Psoas muscle (tissue), 8 donors: ENCODE results near the gene PPP1R12A. TPM values are rescaled to one million over a fixed set of nuclear protein-coding genes. Genes with fewer than 3 reads are reported as not detected.

Experiments
- ATAC-seq, 4 donors: fragments of 200-7000 bp; cut with Tn5 transposase; one replicate each; pipeline ENCODE4 v1.9.1; 2020; ENCODE audit warnings: moderate library complexity in 3 of 4, mild to moderate bottlenecking in 2 of 4
- DNase-seq, 2 donors: peaks; one replicate each; pipeline ENCODE4 v3.0.0-alpha.2; 2020
- H3K27ac ChIP-seq: fragments of 200-600 bp; one replicate; pipeline ENCODE4 v1.8.0; 2022
- H3K27me3 ChIP-seq, 3 donors: fragments of 200-600 bp in 1 of 3; one replicate each; pipeline versions ENCODE4 v1.6.1 to v1.8.0; 2013 to 2022; ENCODE audit warnings: low read length in 2 of 3, mild to moderate bottlenecking in 2 of 3, moderate library complexity in 1 of 3; ENCODE audit not compliant: insufficient read depth in 3 of 3
- H3K36me3 ChIP-seq, 2 donors: fragments of 200-600 bp in 1 of 2; one replicate each; pipeline versions ENCODE4 v1.6.1 to v1.8.0; 2013 to 2022; ENCODE audit warnings: low read depth in 1 of 2, mild to moderate bottlenecking in 1 of 2, moderate library complexity in 1 of 2; ENCODE audit not compliant: insufficient read depth in 1 of 2
- H3K4me1 ChIP-seq: fragments of 200-600 bp; one replicate; pipeline ENCODE4 v1.8.0; 2022
- H3K4me3 ChIP-seq: fragments of 200-600 bp; one replicate; pipeline ENCODE4 v1.8.0; 2022; ENCODE audit warnings: mild to moderate bottlenecking
- H3K9me3 ChIP-seq: fragments of 200-600 bp; one replicate; pipeline ENCODE4 v1.8.0; 2022
- CTCF ChIP-seq: fragments of 200-600 bp; IDR thresholded peaks from one replicate; pipeline ENCODE4 v1.8.0; 2022; ENCODE audit warnings: antibody characterized with exemption
- WGBS, 3 donors: extraction: QIAGEN DNeasy Blood & Tissue Kit; methylation state at CpG; one replicate each; pipeline versions ENCODE4 v1.1.6 to v1.1.7; 2013; 5-methylcytosine and 5-hydroxymethylcytosine counted together
- intact Hi-C, 2 donors: fragments of 100-400 bp; cut with DNase I; formaldehyde crosslinking; loops; one replicate each; pipeline versions ENCODE4 v1.11.0 to v1.14.2; 2022
- polyA plus RNA-seq, 3 donors: library from polyadenylated mRNA; stranded (reverse); fragments of 200-250 nt; gene quantifications; one replicate each; pipeline ENCODE4 v1.2.3, GENCODE V29; 2013
- total RNA-seq, 4 donors: library from RNA; stranded (reverse); fragmentation: NEBNext Ultra II Directional in 2 of 4; extraction: Animal tissue kit (Norgen Biotek cat#: 25700) in 2 of 4; gene quantifications; one replicate each; pipeline versions ENCODE4 v1.2.1 to v1.2.4, GENCODE V29; 2021 to 2023
- donor health status: healthy with polysubstance abuse.
- donor health status: DM: no; HTN: no; CAD: no; lungs with moderate emphysema.
- donor health status: Bipolar disorder and iron deficiency.
- donor health status: healthy.
- donor health status: DM: yes; HTN: yes; CAD: no.
- donor health status: DM: no; HTN: no; CAD: no.
- donor health status: DM: no; HTN: no; CAD: no.
- donor health status: DM: yes; HTN: yes; CAD: no.

Gene PPP1R12A
- total and polyA plus RNA-seq, 7 donors: 9.5 to 51.2 (median 37.8) TPM

- intact Hi-C loops: loop anchor here (2.0 to 10.0 kb wide), 3 partner anchors 46 to 253 kb away; no protein-coding TSS in a partner anchor
- 0 to 1% (median 0%) methylated on average over 15 of the region's 15 CpGs for WGBS, 3 donors
- H3K36me3 ChIP-seq: no peaks in the 10 kb centered on the region
- DNase-seq (no peak), ATAC-seq (no peak)
- no peaks in the 10 kb centered on the region for H3K9me3 ChIP-seq
- peak overlapping the region; percentile 89 for H3K27ac ChIP-seq
- peak overlapping the region; percentile 92 for H3K4me3 ChIP-seq
- no peak for TF ChIP-seq CTCF
- H3K27me3 ChIP-seq: no peaks in the 10 kb centered on the region
- H3K4me1 ChIP-seq: peaks cover 35% of the 10 kb centered on the region
Observed at GRCh38 chr12:79933532-79934264, 1.2 kb downstream of the PPP1R12A start.

GRCh38 chr12:79933043-79933442 is 1.9 kb downstream of the PPP1R12A start:
- H3K4me1 ChIP-seq: peaks cover 38% of the 10 kb centered on the region
- peak overlapping the region; percentile 89 for H3K27ac ChIP-seq
- ATAC-seq: no peak
- 60 to 72% (median 61%) methylated on average over 2 of the region's 2 CpGs for WGBS, 3 donors
- peak overlapping the region; percentile 92 for H3K4me3 ChIP-seq
- H3K9me3 ChIP-seq: no peaks in the 10 kb centered on the region
- no peak for TF ChIP-seq CTCF
- intact Hi-C loops: loop anchor here (5.0 to 10.0 kb wide), 2 partner anchors 46 to 88 kb away; no protein-coding TSS in a partner anchor
- no peaks in the 10 kb centered on the region for H3K36me3 ChIP-seq
- H3K27me3 ChIP-seq: no peaks in the 10 kb centered on the region
- DNase-seq: no peak

GRCh38 chr12:79932357-79932756 is 2.5 kb downstream of the PPP1R12A start:
- 55 to 59% (median 58%) methylated on average over 5 of the region's 5 CpGs for WGBS, 3 donors
- ATAC-seq: no peak
- Histone ChIP-seq H3K4me3 (peak overlapping the region; percentile 92), H3K4me1 (peaks cover 41% of the 10 kb centered on the region), H3K27me3 (no peaks in the 10 kb centered on the region), H3K9me3 (no peaks in the 10 kb centered on the region), H3K36me3 (no peaks in the 10 kb centered on the region), H3K27ac (peak overlapping the region; percentile 10)
- no peak for TF ChIP-seq CTCF
- intact Hi-C loops: loop anchor here (5.0 to 10.0 kb wide), 2 partner anchors 45 to 88 kb away; no protein-coding TSS in a partner anchor
- DNase-seq: no peak

GRCh38 chr12:79929065-79929464 is 5.8 kb downstream of the PPP1R12A start:
- TF ChIP-seq CTCF: no peak
- H3K36me3 ChIP-seq: no peaks in the 10 kb centered on the region
- intact Hi-C loops: no loop called here
- 90 to 92% (median 91%) methylated on average over 10 of the region's 10 CpGs for WGBS, 3 donors
- no peaks in the 10 kb centered on the region for H3K9me3 ChIP-seq
- no peaks in the 10 kb centered on the region for H3K27me3 ChIP-seq
- H3K4me1 ChIP-seq: peaks cover 29% of the 10 kb centered on the region
- ATAC-seq (no peak), DNase-seq (no peak)
- no peak overlapping the region for H3K4me3 ChIP-seq
- H3K27ac ChIP-seq: no peak overlapping the region
